ENCODE measurements around the gene LATS2.

The LATS2 gene

DNA sequence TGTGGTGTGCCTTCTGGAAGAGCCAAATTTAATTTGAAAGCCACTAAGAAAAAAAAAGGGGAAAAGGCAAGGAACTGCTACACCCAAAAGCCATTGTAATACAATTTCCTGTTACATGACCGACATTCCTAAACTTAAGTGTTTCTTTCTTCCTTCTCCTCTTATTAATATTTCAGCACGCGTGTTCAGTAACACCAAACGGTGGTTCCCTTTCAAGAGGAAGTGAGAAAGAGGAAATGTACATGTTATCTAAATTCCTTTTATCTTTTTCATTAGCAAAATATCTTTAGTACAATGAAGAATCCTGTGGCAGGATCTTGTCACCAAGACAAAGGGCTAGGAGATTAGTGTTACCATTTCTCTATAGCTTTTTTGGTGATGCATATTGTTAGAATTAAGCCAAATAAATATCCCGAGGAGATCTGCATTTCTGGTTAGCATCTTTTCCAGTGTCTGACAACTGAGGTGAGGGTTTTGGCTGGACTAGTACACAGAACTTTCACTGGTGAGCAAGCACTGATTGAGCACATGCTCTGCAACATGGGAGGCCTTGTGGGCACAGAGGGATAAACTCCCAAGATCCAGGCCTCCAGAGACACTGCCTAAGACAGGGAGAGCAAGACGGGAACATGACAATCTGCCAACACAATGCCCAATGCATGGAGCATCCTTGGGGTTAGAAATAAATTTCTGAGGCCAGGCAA, 22.1 kb downstream of the LATS2 start:
- H3K4me2 ChIP-seq (ENCODE audit: insufficient read depth, low read length), result no peak overlapping the region
- H3K27ac ChIP-seq (ENCODE audit: low read length), result no peak overlapping the region
- H3K4me3 ChIP-seq (ENCODE audit: low read depth in 1 of 2, low read length in 2 of 2), result no peak overlapping the region
- no peaks in the 10 kb centered on the region for H3K79me2 ChIP-seq (ENCODE audit: insufficient read depth, low read length)
- no peaks in the 10 kb centered on the region for H3K36me3 ChIP-seq (ENCODE audit: insufficient read depth, low read length)
- H3K9ac ChIP-seq (ENCODE audit: low read depth, low read length), result no peak overlapping the region
- H3K9me3 ChIP-seq (ENCODE audit: insufficient read depth, low read length, severe bottlenecking), result no peaks in the 10 kb centered on the region
- H3K27me3 ChIP-seq (ENCODE audit: insufficient read depth, low read length, poor library complexity), result peaks cover 3% of the 10 kb centered on the region
- DNase-seq, result no peak
- ATAC-seq (ENCODE audit: insufficient read depth, low read depth), result no peak
- H3K4me1 ChIP-seq (ENCODE audit: insufficient read depth, low read length), result no peaks in the 10 kb centered on the region
- no peak overlapping the region for H2AFZ ChIP-seq (ENCODE audit: low read depth, low read length)
- TF ChIP-seq CTCF (IDR thresholded peaks at IDR 0.05; ENCODE audit: borderline replicate concordance, extremely low read depth, low read length, poor library complexity, severe bottlenecking), result no peak
- no peak for TF ChIP-seq EZH2 (IDR thresholded peaks at IDR 0.05; ENCODE audit: borderline replicate concordance, low read depth, low read length, severe bottlenecking)
- H4K20me1 ChIP-seq (ENCODE audit: insufficient read depth, low read length), result no peaks in the 10 kb centered on the region

GRCh38 chr13:21037656-21038055, 23.7 kb downstream of the LATS2 start:
- H3K36me3 ChIP-seq (ENCODE audit: insufficient read depth, low read length), result no peaks in the 10 kb centered on the region
- H3K27ac ChIP-seq (ENCODE audit: low read length), result no peak overlapping the region
- no peak overlapping the region for H2AFZ ChIP-seq (ENCODE audit: low read depth, low read length)
- no peak overlapping the region for H3K4me3 ChIP-seq (ENCODE audit: low read depth in 1 of 2, low read length in 2 of 2)
- ATAC-seq (ENCODE audit: insufficient read depth, low read depth) (no peak), DNase-seq (no peak)
- H3K4me2 ChIP-seq (ENCODE audit: insufficient read depth, low read length), result no peak overlapping the region
- no peaks in the 10 kb centered on the region for H3K27me3 ChIP-seq (ENCODE audit: insufficient read depth, low read length, poor library complexity)
- TF ChIP-seq EZH2 (IDR thresholded peaks at IDR 0.05; ENCODE audit: borderline replicate concordance, low read depth, low read length, severe bottlenecking), result no peak
- no peak for TF ChIP-seq CTCF (IDR thresholded peaks at IDR 0.05; ENCODE audit: borderline replicate concordance, extremely low read depth, low read length, poor library complexity, severe bottlenecking)
- H3K4me1 ChIP-seq (ENCODE audit: insufficient read depth, low read length), result no peaks in the 10 kb centered on the region
- H3K9ac ChIP-seq (ENCODE audit: low read depth, low read length), result no peak overlapping the region
- H3K9me3 ChIP-seq (ENCODE audit: insufficient read depth, low read length, severe bottlenecking), result no peaks in the 10 kb centered on the region
- H3K79me2 ChIP-seq (ENCODE audit: insufficient read depth, low read length), result no peaks in the 10 kb centered on the region
- H4K20me1 ChIP-seq (ENCODE audit: insufficient read depth, low read length), result no peaks in the 10 kb centered on the region

- no peak for TF ChIP-seq EZH2 (IDR thresholded peaks at IDR 0.05; ENCODE audit: borderline replicate concordance, low read depth, low read length, severe bottlenecking)
- TF ChIP-seq CTCF (IDR thresholded peaks at IDR 0.05; ENCODE audit: borderline replicate concordance, extremely low read depth, low read length, poor library complexity, severe bottlenecking), result no peak
- Histone ChIP-seq H4K20me1 (ENCODE audit: insufficient read depth, low read length) (no peaks in the 10 kb centered on the region), H3K27me3 (ENCODE audit: insufficient read depth, low read length, poor library complexity) (no peaks in the 10 kb centered on the region), H3K4me2 (ENCODE audit: insufficient read depth, low read length) (no peak overlapping the region), H3K9ac (ENCODE audit: low read depth, low read length) (no peak overlapping the region), H3K27ac (ENCODE audit: low read length) (no peak overlapping the region), H3K9me3 (ENCODE audit: insufficient read depth, low read length, severe bottlenecking) (no peaks in the 10 kb centered on the region), H3K79me2 (ENCODE audit: insufficient read depth, low read length) (no peaks in the 10 kb centered on the region), H3K36me3 (ENCODE audit: insufficient read depth, low read length) (no peaks in the 10 kb centered on the region), H2AFZ (ENCODE audit: low read depth, low read length) (no peak overlapping the region), H3K4me1 (ENCODE audit: insufficient read depth, low read length) (no peaks in the 10 kb centered on the region), H3K4me3 (ENCODE audit: low read depth in 1 of 2, low read length in 2 of 2) (no peak overlapping the region)
- no peak for DNase-seq
- ATAC-seq (ENCODE audit: insufficient read depth, low read depth), result no peak
These were observed 25.9 kb downstream of the LATS2 start for GRCh38 chr13:21035498-21035897.

All from DND-41 (cell line).